ENCODE data around the gene AADACL4. TPM values are rescaled to one million over a fixed set of nuclear protein-coding genes. Genes with fewer than 3 reads are reported as not detected.

The AADACL4 gene
- total and polyA plus RNA-seq, 3 donors from 2014 or later, result 0.66 TPM; not detected in 2

GRCh38 chr1:12617511-12617900 lies 26.4 kb upstream of the AADACL4 start:
- no peaks in the 10 kb centered on the region for H3K9me3 ChIP-seq
- intact Hi-C loops (cut with DNase I; ENCODE audit: low total_unique reads), result loop anchor here (10.0 kb wide), 1 partner anchor 213 kb away; no protein-coding TSS in a partner anchor
- TF ChIP-seq POLR2A (IDR thresholded peaks at IDR 0.05) (no peak), CTCF (IDR thresholded peaks at IDR 0.05) (no peak)
- H3K36me3 ChIP-seq (ENCODE audit: low read depth, missing control alignments), result no peaks in the 10 kb centered on the region
- H3K4me3 ChIP-seq, result peak overlapping the region; percentile 62 to 70
- H3K27me3 ChIP-seq, result no peaks in the 10 kb centered on the region
- WGBS, 2 donors, result 1% methylated on average over 13 of the region's 13 CpGs
- DNase-seq, result no peak
- peak overlapping the region in 1 of 2 donors; percentile 84 for H3K27ac ChIP-seq
- peaks cover 33% of the 10 kb centered on the region for H3K4me1 ChIP-seq

- Histone ChIP-seq H3K27me3 (no peaks in the 10 kb centered on the region), H3K4me1 (peaks cover 33% of the 10 kb centered on the region), H3K4me3 (peak within 1 kb of the TSS; percentile 62 to 70), H3K36me3 (ENCODE audit: low read depth, missing control alignments) (no peaks in the 10 kb centered on the region), H3K27ac (peak within 1 kb of the TSS; percentile 68 to 84), H3K9me3 (no peaks in the 10 kb centered on the region)
- no peak for TF ChIP-seq POLR2A (IDR thresholded peaks at IDR 0.05)
- no peak for TF ChIP-seq CTCF (IDR thresholded peaks at IDR 0.05)
- WGBS, 2 donors, result 5 to 17% methylated on average over 50 to 57 of the region's 69 CpGs
- peak; percentile 80 for DNase-seq
- intact Hi-C loops (cut with DNase I; ENCODE audit: low total_unique reads), result loop anchor here (10.0 kb wide), 1 partner anchor 213 kb away; no protein-coding TSS in a partner anchor
These were observed 25.8 kb upstream of the AADACL4 start, which contains the start of gene DHRS3 for GRCh38 chr1:12617901-12618660. Gene DHRS3 (minus strand): TSS chr1:12618210. CDS start chr1:12617348, 862 bp downstream.

- WGBS, 2 donors, result 7 to 23% methylated on average over 5 to 6 of the region's 6 CpGs
- Histone ChIP-seq H3K4me3 (peak overlapping the region; percentile 62 to 70), H3K36me3 (ENCODE audit: low read depth, missing control alignments) (no peaks in the 10 kb centered on the region), H3K9me3 (no peaks in the 10 kb centered on the region), H3K27me3 (no peaks in the 10 kb centered on the region), H3K4me1 (peaks cover 33% of the 10 kb centered on the region), H3K27ac (peak overlapping the region; percentile 43 to 68)
- intact Hi-C loops (cut with DNase I; ENCODE audit: low total_unique reads), result loop anchor here (10.0 kb wide), 1 partner anchor 214 kb away; no protein-coding TSS in a partner anchor
- TF ChIP-seq CTCF (IDR thresholded peaks at IDR 0.05), result no peak
- no peak for TF ChIP-seq POLR2A (IDR thresholded peaks at IDR 0.05)
- no peak for DNase-seq
These were observed 25.3 kb upstream of the AADACL4 start for GRCh38 chr1:12618661-12618964.

GRCh38 chr1:12618965-12619791 lies 24.7 kb upstream of the AADACL4 start:
- H3K9me3 ChIP-seq, result no peaks in the 10 kb centered on the region
- H3K4me3 ChIP-seq, result peak overlapping the region; percentile 62 to 70
- intact Hi-C loops (cut with DNase I; ENCODE audit: low total_unique reads), result loop anchor here (10.0 kb wide), 1 partner anchor 214 kb away; no protein-coding TSS in a partner anchor
- peak; percentile 56 for DNase-seq
- peak overlapping the region; percentile 43 to 68 for H3K27ac ChIP-seq
- 11 to 20% methylated on average over 13 to 29 of the region's 30 CpGs for WGBS, 2 donors
- peaks cover 33% of the 10 kb centered on the region for H3K4me1 ChIP-seq
- H3K36me3 ChIP-seq (ENCODE audit: low read depth, missing control alignments), result no peaks in the 10 kb centered on the region
- H3K27me3 ChIP-seq, result no peaks in the 10 kb centered on the region
- TF ChIP-seq CTCF (IDR thresholded peaks at IDR 0.05) (no peak), POLR2A (IDR thresholded peaks at IDR 0.05) (no peak)
